Fibroblast of skin of scalp (primary cell): ENCODE data around the gene TMEM63C. TPM values are rescaled to one million over a fixed set of nuclear protein-coding genes. Genes with fewer than 3 reads are reported as not detected.

Source experiments
- DNase-seq: peaks from one replicate; pipeline ENCODE4 v3.0.0-alpha.2; 2013
- polyA plus RNA-seq, 2 experiments: library from polyadenylated mRNA; unstranded; fragments of 120-200 nt; gene quantifications; one replicate each; pipeline ENCODE4 v1.2.1, GENCODE V29; 2013; ENCODE audit not compliant: insufficient read length in 2 of 2

The TMEM63C gene
- polyA plus RNA-seq (2013, experiment 1 of 2; ENCODE audit: insufficient read length) = 0.20 TPM
- polyA plus RNA-seq (2013, experiment 2 of 2; ENCODE audit: insufficient read length) = 0.31 TPM

GRCh38 chr14:77181603-77182437, at the start of gene TMEM63C:
TSS of gene TMEM63C (plus strand) at chr14:77181798. CDS start at chr14:77218814, 37,016 bp downstream.
- no peak for DNase-seq

GRCh38 chr14:77131871-77132486, 49.6 kb upstream of the TMEM63C start:
- DNase-seq = no peak

GRCh38 chr14:77133720-77134338, 47.8 kb upstream of the TMEM63C start:
- DNase-seq = peak; percentile 71

- DNase-seq = no peak
Measured at GRCh38 chr14:77139022-77139421, 42.6 kb upstream of the TMEM63C start.

GRCh38 chr14:77139540-77140358, 41.8 kb upstream of the TMEM63C start:
- DNase-seq = peak; percentile 41

GRCh38 chr14:77140359-77141213, 41.0 kb upstream of the TMEM63C start:
- DNase-seq = no peak

GRCh38 chr14:77141214-77142004, 40.2 kb upstream of the TMEM63C start, which contains the start of gene ZDHHC22:
TSS of gene ZDHHC22 (minus strand) at chr14:77141791. CDS start at chr14:77139738, 2,053 bp downstream.
- peak; percentile 30 for DNase-seq

GRCh38 chr14:77142005-77142800, 39.4 kb upstream of the TMEM63C start:
- no peak for DNase-seq

- no peak for DNase-seq
Measured at GRCh38 chr14:77143071-77143470, 38.5 kb upstream of the TMEM63C start.

- no peak for DNase-seq
Measured at GRCh38 chr14:77144412-77145115, 37.0 kb upstream of the TMEM63C start.

GRCh38 chr14:77145975-77146740, 35.4 kb upstream of the TMEM63C start:
- DNase-seq = no peak

GRCh38 chr14:77148510-77149231, 32.9 kb upstream of the TMEM63C start:
- DNase-seq = no peak

- no peak for DNase-seq
Measured at GRCh38 chr14:77151245-77151644, 30.4 kb upstream of the TMEM63C start.

GRCh38 chr14:77151918-77152588, 29.5 kb upstream of the TMEM63C start:
- DNase-seq = peak; percentile 21

GRCh38 chr14:77153802-77154201, 27.8 kb upstream of the TMEM63C start:
- no peak for DNase-seq

- no peak for DNase-seq
Measured at GRCh38 chr14:77154421-77154820, 27.2 kb upstream of the TMEM63C start.

GRCh38 chr14:77155083-77155482, 26.5 kb upstream of the TMEM63C start:
- no peak for DNase-seq
